Activated gamma-delta T cell (primary cell): ENCODE results near the gene MICALL2.

Experiments used
- DNase-seq: peaks from one replicate; lab custom pipeline; 2025; lab: John Stamatoyannopoulos, UW

MICALL2 gene

DNA sequence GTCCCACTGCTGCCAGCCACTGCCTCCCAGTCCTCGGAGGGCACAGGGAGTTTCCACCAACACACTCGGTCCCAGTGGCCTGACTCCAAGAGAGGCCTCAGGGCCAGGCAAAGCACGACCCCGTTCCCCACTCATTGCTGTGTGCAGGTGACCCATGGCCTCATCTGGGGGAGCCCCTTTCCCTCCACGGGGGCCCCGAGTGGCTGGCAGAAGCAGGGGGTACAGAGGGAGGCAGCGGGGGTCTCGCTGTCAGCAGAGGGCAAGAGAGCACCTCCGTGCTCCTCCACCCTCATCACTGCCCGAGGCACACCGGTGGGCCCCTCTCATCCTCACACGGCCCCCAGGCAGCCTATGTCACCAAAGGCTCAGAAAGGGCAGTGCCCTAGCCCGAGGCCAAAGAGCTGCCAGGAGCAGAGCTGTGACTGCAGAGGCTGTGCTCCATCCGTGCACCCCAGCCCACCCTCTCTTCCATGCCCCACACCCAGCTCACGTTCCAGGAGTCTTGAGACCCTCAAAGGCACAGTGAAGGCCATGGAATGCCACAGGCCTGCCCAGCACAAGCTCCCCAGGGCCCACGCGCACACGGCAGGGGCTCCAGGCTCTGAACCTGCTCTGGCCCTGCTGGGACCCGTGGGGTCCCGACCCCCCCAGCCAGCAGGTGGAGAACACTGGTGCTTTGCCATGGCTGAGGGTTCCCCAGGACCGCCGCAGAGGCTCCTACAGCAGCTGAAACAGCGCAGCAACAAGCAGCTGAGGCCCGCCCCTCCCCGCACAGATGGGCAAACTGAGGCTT, 25.9 kb downstream of the MICALL2 start:
- DNase-seq: no peak

DNA sequence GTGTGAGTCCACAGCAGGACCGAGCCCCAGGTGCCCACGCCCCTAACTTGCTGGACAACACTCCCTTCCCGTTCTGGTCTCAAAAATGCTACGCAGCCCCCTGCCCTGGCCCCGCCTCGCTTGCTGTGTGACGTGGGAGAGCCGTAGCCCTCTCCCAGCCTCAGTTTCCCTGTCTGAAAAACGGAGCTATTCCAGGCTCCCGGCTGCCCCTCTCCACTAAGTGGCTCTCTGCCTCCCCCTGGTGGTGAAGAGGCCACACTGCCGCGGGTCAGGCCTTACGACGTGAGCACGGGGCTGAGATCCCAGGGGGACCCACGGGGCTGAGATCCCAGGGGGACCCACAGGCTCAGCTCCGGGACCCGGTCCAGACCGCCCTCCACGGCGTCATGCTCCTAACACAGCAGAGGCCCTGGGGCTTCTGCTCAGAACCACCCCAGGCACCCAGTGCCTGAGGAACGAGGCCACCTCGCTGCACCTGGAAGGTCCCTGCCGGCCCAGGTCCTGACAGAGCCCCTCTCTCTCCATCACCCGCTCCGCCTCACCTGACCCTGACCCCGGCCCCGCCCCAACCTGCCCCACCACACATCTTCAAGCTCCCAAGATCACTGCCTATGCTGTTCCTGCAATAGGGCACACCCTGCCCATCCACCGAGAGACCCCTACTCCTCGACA, 26.7 kb downstream of the MICALL2 start:
- DNase-seq: peak; percentile 32

DNA sequence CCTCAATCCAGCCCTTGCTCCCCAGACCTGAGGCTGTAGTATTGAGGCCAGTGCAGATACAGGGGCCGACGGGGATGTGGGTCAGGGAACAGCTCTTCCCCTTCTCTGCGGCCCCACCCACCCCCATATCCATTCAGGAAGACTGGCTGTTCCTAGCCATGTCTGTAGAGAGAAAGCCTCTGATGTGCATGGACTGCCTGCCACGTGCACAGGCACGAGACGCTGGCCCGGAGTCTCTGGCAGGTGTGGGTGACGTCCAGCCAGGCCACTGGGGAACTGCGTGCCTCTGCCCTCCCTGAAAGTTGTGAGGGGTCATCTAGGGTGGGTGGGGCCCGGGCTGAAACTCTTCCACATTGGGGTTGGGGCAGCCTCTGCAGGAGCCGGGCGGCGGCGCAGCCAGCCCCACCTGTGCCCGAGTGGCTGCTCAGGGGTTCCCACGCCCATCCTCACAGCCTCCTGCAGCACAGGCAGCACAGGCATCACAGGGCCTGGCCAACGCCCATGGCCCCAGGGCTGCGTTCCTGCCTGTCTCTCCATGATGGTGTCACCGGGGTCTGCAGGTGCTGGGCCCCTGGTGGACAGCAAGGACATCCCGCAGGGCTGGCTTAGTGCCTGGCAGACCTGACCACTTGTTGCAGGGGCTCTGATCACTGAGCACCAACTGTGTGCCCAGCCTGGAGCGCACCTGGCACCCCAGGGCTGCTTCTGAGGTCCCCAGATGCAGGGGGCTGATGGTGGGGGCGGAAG, 27.5 kb downstream of the MICALL2 start:
- no peak for DNase-seq

DNA sequence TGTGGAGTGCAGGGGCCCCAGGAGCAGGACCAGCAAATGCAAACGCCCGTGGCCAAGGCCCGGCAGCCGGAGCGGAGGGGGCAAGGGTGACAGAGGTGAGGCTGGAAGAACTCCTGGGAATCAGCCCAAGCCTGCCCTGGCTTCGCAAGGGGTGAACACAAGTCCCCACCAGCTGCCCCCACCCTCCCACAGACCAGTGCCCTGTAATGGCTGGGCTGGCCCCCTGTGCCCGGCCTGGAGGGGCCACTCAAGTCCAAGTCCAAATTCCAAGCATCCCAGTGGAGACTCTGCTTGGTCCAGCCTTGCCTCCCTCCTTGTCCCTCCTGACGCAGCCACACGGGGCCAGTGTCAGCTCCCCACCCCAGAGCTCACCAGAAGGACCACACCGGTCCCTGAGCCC, 28.0 kb downstream of the MICALL2 start:
- DNase-seq: no peak

DNA sequence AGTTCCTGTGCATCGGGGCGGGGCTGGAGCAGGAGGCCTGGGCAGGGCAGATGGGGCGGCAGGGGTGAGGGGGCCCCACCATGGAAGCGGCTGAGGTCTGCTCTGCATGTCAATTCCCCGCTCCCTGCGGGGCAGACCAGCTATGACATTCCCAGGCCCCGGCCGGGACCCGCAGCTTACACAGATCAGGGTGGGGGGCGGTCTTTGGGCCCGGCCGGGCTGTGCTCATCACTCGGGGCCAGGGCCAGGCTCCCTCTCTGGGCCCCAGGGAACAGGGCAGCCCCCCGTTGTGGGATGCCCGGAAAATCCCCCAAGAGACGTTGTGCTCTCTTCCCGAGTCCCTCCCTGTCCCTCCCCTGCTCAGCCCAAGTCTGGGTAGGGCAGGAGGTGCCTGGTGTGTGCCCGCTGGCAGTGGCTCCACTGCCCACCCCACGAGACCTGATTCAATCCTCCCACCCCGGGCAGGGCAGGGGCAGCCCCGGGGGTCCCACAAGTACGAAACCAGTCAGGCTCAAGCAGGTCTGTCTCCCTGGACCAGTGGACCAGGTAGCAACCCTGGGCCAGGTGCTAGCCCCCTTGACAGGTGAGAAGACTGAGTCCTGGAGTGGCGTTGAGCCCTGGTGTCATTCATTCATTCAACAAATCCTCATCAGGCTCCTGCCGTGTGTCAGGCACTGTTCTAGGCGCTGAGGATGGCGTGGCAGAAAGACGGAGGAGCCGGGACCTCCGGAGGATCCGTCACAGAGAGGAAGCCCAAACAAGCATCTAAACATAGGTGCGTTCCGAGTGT, 29.0 kb downstream of the MICALL2 start:
- DNase-seq: no peak

DNA sequence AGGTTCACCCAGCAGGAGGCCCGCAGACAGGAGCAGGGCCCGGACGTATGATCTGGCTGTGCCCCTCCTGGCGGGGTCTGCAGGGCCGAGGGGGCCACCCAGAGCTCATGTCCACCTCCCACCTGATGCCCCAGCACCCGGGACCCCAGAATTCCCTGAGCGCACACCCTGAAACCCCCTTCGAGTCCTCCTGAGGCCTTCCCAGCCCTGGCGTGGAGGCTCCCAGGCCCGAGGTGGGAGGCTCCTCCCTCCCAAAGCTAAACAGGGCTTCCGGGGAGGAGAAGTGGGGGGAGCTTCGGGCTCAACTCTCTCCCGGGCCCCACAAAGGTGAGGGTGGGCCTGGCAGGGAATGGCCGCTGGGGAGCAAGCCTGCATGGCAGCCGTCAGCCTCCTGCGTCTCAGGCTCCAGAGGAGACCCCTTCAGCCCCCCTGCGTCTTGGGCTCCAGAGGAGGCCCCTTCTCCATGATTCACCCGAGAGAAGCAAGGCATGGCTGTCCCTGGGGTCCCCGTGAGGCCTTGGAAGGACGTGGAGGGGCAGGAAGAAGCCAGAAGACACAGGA, 30.2 kb downstream of the MICALL2 start:
- no peak for DNase-seq

DNA sequence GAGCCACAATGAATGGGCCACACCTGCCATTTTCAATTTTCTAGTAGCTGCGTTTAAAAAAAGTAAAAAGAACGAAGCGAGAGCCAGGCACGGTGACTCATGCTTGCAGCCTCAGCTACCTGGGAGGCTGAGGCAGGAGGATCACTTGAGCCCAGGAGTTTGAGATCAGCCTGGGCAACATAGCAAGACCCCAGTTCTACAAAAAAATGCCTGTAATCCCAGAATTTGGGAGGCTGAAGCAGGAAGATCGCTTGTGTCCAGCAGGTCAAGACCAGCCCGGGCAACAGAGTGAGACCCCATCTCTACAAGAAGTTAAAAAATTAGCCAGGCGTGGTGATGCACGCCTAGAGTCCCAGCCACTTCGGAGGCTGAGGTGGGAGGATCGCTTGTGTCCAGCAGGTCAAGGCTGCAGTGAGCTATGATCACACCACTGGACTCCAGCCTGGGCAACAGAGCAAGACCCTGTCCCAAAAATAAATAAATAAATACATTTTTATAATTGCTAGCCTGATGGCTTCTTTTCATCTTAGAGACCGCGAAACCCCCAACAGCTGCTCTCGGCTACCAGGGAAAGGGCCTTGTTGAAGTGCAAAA, 32.1 kb downstream of the MICALL2 start:
- DNase-seq: no peak

DNA sequence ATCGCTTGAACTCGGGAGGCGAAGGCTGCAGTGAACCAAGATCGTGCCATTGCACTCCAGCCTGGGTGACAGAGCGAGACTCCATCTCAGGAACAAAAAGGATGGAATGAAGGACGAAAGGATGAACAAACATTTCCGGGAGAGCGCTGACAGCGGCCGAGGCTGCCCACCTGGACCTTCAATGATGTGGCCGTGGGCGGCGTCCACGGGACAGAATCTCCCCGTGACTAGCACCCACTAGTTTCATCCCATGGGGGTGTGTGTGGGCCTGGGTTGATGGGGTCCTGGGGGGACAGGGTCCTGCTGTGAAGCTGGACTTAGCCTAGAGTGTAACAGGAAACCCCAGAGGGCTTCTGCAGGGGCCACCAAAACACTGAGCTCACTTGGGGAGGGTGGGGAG, 32.8 kb downstream of the MICALL2 start:
- no peak for DNase-seq

DNA sequence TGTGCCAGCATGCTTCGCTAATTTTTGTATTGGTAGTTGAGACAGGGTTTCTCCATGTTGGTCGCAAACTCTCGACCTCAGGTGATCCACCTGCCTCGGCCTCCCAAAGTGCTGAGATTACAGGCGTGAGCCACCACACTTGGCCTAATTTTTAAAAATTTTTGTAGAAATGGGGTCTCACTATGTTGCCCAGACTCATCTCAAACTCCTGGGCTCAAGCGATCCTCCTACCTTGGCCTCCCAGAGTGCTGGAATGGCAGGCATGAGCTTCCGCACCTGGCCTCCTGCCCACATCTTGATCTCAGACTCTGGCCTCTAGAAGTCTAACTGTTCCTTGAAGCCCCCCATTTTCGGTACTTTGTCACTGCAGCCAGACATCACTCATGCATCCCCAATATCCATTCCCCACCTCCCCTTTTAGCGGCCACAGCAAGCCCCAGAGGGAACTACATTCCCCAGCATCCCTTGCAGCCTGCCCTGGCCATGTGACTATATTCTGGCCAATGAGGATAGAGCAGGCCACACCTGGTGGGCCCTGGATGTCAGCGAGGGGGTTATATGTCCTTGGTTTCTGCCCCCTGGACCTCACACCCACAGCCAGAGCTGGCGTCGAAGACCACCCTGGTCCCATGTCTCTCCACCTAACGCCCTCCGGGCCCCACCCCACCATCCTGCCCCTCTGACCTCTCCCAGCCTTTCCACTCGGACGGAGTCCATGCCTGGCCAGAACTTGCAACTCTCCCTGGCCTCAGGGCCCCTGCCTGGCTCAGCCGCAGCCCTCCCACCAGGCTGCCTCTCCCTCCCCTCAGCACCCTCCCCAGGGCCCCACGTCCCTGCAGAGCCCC, 33.8 kb downstream of the MICALL2 start:
- no peak for DNase-seq

DNA sequence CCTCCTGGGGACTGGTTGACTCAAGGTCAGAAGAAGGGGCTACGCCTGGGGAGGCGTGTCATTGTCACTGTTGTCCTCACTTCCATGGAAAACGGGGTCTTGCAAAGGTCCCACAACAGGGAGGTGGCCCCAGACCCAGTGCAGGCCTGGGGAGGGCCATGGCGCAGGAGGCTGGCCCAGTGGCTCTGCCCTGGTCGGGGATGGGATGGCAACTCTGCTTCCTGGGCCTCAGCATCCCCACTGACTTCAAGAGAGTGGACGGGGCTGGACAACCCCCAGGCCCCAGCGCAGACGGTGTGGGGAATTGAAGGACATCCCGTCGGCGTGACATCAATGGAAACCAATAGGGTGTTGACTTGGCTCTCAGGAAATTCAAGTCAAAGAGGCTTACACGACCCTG, 35.2 kb downstream of the MICALL2 start:
- no peak for DNase-seq

DNA sequence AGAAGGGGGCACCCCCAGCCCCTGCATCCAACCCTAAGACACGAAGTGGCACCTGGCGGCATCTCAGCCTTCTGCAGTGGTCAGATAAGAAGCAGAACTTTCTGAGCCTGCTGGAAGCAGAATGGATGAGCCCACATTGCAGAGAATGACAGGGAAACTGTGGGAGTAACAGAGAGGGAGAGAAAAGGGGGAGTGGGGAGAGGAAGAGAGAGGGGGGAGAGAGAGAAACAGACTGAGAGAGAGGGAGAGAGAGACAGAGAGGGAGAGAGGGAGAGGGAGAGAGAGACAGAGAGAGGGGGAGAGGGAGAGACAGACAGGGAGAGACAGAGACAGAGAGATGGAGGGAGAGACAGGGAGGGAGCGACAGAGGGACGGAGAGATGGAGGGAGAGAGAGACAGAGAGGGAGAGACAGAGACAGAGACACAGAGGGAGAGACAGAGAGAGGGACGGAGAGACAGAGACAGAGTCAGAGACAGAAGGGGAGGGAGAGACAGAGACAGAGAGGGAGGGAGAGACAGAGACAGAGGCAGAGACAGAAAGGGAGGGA, 35.9 kb downstream of the MICALL2 start:
- DNase-seq: no peak

DNA sequence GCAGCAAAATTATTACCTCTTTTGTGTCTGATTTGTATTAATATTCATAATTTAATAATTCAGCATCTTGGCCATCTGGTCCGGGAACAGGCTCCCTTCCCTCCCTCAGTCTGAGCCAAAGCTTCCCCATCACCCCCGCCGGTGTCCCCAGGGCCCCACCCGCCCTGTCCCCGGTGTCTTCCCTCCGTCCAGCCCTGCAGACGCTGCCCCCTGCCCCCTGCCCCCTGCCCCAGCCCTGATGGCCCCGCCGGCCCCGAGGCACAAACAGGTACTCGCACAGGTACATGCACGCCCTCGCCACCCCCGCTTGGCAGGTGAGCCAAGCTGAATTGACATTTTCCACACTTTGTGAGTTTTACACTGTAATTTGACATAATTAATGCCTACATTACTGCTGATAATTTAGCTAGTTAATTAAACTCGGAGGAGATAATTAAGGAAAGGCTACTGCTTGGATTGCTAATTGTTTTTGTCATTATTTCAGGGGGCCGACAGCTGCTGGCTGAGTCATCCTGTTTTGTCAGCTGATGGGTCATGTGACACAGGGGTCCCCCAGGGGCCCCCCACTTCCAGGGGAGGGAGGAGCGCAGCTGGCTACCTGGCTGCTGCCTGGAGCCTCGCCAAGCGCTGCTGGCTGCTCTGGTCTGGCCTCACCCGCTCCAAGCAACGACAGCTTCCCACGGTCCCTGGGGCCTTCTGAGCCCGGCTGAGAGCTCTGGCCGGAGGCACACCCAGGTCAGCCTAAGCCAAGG, 36.6 kb downstream of the MICALL2 start:
- no peak for DNase-seq

DNA sequence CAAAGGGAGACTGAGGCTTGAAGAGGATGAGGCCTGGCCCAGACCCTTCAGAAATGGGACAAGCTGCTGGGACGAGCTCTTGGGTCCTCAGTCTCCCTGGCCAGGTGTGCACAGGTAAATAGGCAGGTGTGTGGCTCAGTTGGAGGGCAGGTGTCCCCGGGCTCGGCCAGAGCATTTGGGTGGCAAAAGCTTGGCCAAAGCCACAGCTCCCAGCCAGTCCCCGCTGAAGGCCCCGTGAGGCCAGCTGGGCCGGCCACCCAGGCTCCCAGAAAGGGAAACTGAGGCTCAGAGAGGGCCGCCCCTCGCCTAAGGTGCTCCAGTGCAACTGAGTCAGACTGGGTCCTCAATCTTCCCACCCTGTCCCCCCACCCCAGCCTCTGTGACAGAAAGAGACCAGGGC, 37.3 kb downstream of the MICALL2 start:
- DNase-seq: no peak

DNA sequence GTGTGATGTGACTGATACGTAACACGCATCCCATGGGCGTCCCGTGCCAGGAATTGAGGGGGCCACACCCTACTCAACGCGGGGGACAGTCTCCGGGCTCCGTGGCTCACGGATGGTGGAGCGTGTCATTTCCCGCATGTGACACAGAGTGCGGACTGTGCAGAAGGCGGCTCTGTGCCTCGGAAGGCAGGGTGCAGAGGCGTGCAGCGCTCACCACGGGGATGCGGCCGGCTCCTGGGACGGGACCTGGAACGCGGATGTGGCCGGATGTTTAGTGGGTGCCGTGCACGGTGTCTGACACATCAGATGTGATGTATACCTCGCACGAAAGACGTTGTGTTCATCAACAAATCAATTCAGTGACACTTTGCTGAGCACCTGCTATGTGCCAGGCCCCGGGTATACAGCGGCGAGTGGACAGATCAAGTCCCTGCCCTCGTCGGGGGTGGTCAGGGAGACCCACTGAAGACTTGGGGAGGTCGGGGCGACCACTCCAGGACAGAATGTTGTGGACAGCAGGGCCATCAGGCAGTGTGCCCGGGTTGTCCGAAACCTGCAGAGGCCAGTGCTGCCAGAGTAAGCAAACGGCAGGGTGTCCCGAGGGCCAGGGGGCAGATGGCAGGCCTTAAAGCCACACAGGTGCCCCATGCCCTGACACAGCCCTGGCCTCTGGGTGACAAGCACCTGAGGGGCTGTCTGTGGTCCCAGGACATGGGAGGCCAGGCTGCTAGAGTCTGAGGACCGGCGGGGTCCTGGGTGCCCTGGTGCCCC, 38.1 kb downstream of the MICALL2 start:
- DNase-seq: no peak

DNA sequence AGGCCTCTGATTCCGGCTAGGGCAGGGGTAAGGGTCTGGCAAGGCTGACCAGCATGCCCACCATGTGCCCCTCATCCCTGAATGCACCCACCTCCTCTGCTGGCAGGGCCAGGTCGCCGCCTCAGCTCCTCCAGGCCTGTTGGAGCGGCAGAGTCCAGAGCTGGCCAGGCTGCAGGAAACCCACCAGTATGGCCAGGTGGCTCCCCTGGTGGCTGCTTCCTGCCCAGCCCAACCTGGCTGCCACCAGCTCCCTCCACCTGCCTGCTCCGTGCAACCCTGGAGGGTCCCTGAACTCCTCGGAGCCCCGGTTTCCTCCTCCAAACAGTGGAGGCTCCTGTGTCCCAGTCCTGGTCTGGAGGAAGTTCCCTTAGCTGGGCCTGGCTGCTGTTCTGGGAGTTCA, 39.6 kb downstream of the MICALL2 start:
- no peak for DNase-seq

DNA sequence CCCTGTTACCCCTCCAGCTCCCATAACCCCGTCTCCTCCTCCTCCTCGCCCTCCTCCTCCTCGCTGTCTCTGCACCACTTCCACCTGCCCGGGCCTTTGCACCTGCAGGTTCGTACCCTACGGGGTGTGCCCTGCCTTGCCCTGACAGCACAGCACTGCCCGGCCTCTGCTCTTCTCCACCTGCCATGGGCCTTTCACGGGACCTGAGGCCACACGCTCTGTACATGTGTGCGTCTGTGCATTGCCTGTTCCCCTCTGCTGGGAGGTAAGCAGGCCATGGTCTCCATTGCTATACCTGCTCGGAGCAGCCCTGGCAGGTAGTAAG, 40.0 kb downstream of the MICALL2 start:
- DNase-seq: no peak

DNA sequence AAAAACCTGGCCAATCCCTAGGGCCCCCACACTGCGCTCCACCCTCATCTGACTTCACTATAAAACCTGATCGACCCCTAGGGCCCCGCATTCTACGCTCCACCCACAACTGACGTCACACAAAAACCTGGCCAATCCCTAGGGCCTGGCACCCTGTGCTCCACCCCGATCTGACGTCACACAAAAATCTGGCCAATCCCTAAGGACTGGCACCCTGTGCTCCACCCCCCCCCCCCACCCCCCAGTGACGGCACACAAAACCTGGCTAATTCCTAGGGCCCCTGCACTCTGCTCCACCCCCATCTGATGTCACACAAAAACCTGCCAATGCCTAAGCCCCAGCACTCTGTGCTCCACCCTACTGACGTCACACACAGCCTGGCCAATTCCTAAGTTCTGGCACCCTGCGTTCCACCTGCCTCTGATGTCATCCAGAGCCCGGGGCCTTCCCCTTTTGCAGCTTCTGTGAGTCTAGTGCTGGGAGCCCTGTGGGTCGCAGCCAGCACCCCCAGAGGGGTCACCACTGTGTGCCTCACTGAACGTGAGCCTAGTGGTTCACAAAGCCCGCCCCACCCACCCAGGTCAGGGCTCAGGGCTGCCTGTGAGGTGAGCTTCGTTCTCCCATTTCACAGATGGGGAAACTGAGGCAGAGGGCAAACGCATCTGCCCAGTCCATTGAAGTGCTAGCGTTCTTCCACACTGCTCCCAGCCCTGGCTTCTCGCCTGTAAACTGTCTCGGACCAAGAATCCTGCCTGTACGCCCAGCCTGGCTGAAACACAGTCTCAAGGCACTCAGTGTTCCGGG, 40.6 kb downstream of the MICALL2 start:
- DNase-seq: no peak
